HCT116 (cell line): Measurements from ENCODE around the gene NHSL1. TPM values are rescaled to one million over a fixed set of nuclear protein-coding genes. Genes with fewer than 3 reads are reported as not detected.

Source experiments
- ATAC-seq: fragments of 200-7000 bp; cut with Tn5 transposase; 2 replicates; pipeline ENCODE4 v1.9.1; 2020; ENCODE audit warnings: mild to moderate bottlenecking, moderate library complexity
- BruUV-seq: library from RNA; stranded (reverse); fragments of 400-500 nt; replicated peaks from 2 replicates; lab custom pipeline; 2021; lab: Mats Ljungman, UMichigan
- CTCF ChIA-PET: fragments of 300-600 bp; sonication (Branson Sonifier 250); formaldehyde crosslinking; loops from one replicate; lab custom pipeline; 2021; ENCODE audit warnings: antibody characterized with exemption; lab: Charles Lee
- POLR2A ChIA-PET: fragments of 300-600, 350-600 bp; sonication (Branson Sonifier 250); formaldehyde crosslinking; loops from one replicate; lab custom pipeline; 2021; ENCODE audit warnings: antibody characterized with exemption; lab: Charles Lee
- RAD21 ChIA-PET, 2 experiments: fragments of 300-600 bp; sonication (Branson Sonifier 250); formaldehyde crosslinking; loops; one replicate each; lab custom pipeline; 2023; ENCODE audit warnings: low total read pairs in 2 of 2; ENCODE audit not compliant: uncharacterized antibody in 2 of 2, unreplicated experiment in 2 of 2, low non-redundant PET in 1 of 2; lab: Charles Lee
- DNase-seq: peaks from one replicate; pipeline ENCODE4 v3.0.0-alpha.2; 2010; ENCODE audit warnings: low read depth, low spot score
- H2AFZ ChIP-seq: fragments of 200-600 bp; shearing (Covaris generic), sonication (generic); 2 replicates; pipeline ENCODE4 v1.6.1; 2017; ENCODE audit warnings: low read depth, mixed run types, mixed read lengths, antibody characterized with exemption, low read length; ENCODE audit not compliant: poor library complexity, severe bottlenecking
- H3K27ac ChIP-seq: 2 replicates; pipeline ENCODE4 v1.5.1; 2012; ENCODE audit warnings: low read depth, low read length
- H3K27me3 ChIP-seq: fragments of 200-600 bp; sonication (generic); 2 replicates; pipeline ENCODE4 v1.6.1; 2016; ENCODE audit warnings: mixed run types, low read length, mixed read lengths; ENCODE audit not compliant: insufficient read depth
- H3K36me3 ChIP-seq, 2 experiments: fragments of 200-500 bp in 1 of 2; fragments of 200-600 bp in 1 of 2; sonication (Bioruptor generic) in 1 of 2; sonication (generic) in 1 of 2; 2 replicates each; pipeline versions ENCODE4 v1.5.1 to v1.6.1; 2014 to 2016; ENCODE audit warnings: low read length in 2 of 2, inconsistent platforms in 1 of 2, mixed read lengths in 1 of 2, mixed run types in 1 of 2; ENCODE audit not compliant: insufficient read depth in 2 of 2, control insufficient read depth in 1 of 2
- H3K4me1 ChIP-seq, 2 experiments: fragments of 200-600 bp in 1 of 2; sonication (generic) in 1 of 2; 2 replicates each; pipeline versions ENCODE4 v1.5.1 to v1.6.1; 2012 to 2017; ENCODE audit warnings: low read length in 2 of 2, inconsistent platforms in 1 of 2, mild to moderate bottlenecking in 1 of 2, mixed read lengths in 1 of 2, mixed run types in 1 of 2, moderate library complexity in 1 of 2; ENCODE audit not compliant: insufficient read depth in 2 of 2, control insufficient read depth in 1 of 2
- H3K4me2 ChIP-seq: fragments of 200-600 bp; sonication (generic); 2 replicates; pipeline ENCODE4 v1.6.1; 2017; ENCODE audit warnings: mixed run types, low read length, mixed read lengths
- H3K4me3 ChIP-seq, 2 experiments: fragments of 200-600 bp in 1 of 2; sonication (generic) in 1 of 2; replicated peaks in 1 of 2; 2 replicates each; pipeline ENCODE4 v1.5.1; 2011 to 2016; ENCODE audit warnings: low read length in 2 of 2, control low read depth in 1 of 2, low read depth in 1 of 2, mild to moderate bottlenecking in 1 of 2, mixed read lengths in 1 of 2, mixed run types in 1 of 2
- H3K79me2 ChIP-seq: fragments of 200-600 bp; sonication (generic); 2 replicates; pipeline ENCODE4 v1.6.1; 2017; ENCODE audit warnings: mild to moderate bottlenecking, mixed run types, low read length, moderate library complexity, mixed read lengths; ENCODE audit not compliant: insufficient read depth
- H3K9ac ChIP-seq: fragments of 200-600 bp; sonication (generic); 2 replicates; pipeline ENCODE4 v1.6.1; 2016; ENCODE audit warnings: low read length, mixed read lengths
- H3K9me2 ChIP-seq: fragments of 200-600 bp; sonication (generic), shearing (Covaris generic); 2 replicates; pipeline ENCODE4 v1.6.1; 2017; ENCODE audit warnings: mixed run types, mild to moderate bottlenecking, moderate library complexity; ENCODE audit not compliant: insufficient read depth
- H3K9me3 ChIP-seq, 2 experiments: fragments of 200-500 bp in 1 of 2; fragments of 200-600 bp in 1 of 2; sonication (Bioruptor generic) in 1 of 2; sonication (generic) in 1 of 2; 2 replicates each; pipeline ENCODE4 v1.6.1; 2014 to 2017; ENCODE audit warnings: low read length in 2 of 2, mixed read lengths in 2 of 2, inconsistent platforms in 1 of 2, low read depth in 1 of 2, mild to moderate bottlenecking in 1 of 2, mixed run types in 1 of 2, moderate library complexity in 1 of 2; ENCODE audit not compliant: control insufficient read depth in 1 of 2, insufficient read depth in 1 of 2
- H4K20me1 ChIP-seq: fragments of 200-600 bp; sonication (generic), shearing (Covaris generic); 2 replicates; pipeline ENCODE4 v1.6.1; 2017; ENCODE audit warnings: mixed run types, mild to moderate bottlenecking, moderate library complexity; ENCODE audit not compliant: insufficient read depth
- CBX3 ChIP-seq: IDR thresholded peaks from 2 replicates; pipeline ENCODE4 v1.6.1; 2012; ENCODE audit warnings: low read depth
- CEBPB ChIP-seq: IDR thresholded peaks from 2 replicates; pipeline ENCODE4 v1.6.1; 2012; ENCODE audit warnings: low read depth
- CTCF ChIP-seq, 3 experiments: fragments of 200-600 bp in 1 of 3; sonication (generic) in 1 of 3; IDR thresholded peaks in 2 of 3; conservative IDR thresholded peaks in 1 of 3; 2 replicates each; pipeline ENCODE4 v1.5.1; 2012 to 2017; ENCODE audit warnings: low read depth in 2 of 3, low read length in 2 of 3, antibody characterized with exemption in 1 of 3, borderline replicate concordance in 1 of 3, control low read depth in 1 of 3, mild to moderate bottlenecking in 1 of 3, mixed read lengths in 1 of 3, mixed run types in 1 of 3, moderate library complexity in 1 of 3; ENCODE audit not compliant: insufficient read depth in 1 of 3
- EGR1 ChIP-seq: IDR thresholded peaks from 2 replicates; pipeline ENCODE4 v1.6.1; 2012; ENCODE audit warnings: low read depth
- ELF1 ChIP-seq: IDR thresholded peaks from 2 replicates; pipeline ENCODE4 v1.6.1; 2012; ENCODE audit warnings: low read depth, borderline replicate concordance
- FOSL1 ChIP-seq: IDR thresholded peaks from 2 replicates; pipeline ENCODE4 v1.6.1; 2012; ENCODE audit warnings: low read depth
- JUND ChIP-seq: IDR thresholded peaks from 2 replicates; pipeline ENCODE4 v1.6.1; 2012
- MAX ChIP-seq: IDR thresholded peaks from 2 replicates; pipeline ENCODE4 v1.6.1; 2012
- POLR2A ChIP-seq: IDR thresholded peaks from 2 replicates; pipeline ENCODE4 v1.7.0; 2011; ENCODE audit warnings: borderline replicate concordance; ENCODE audit not compliant: insufficient read depth, insufficient read length; ENCODE audit errors: extremely low read depth
- SIN3A ChIP-seq: IDR thresholded peaks from 2 replicates; pipeline ENCODE4 v1.6.1; 2012; ENCODE audit warnings: low read depth
- SP1 ChIP-seq: IDR thresholded peaks from 2 replicates; pipeline ENCODE4 v1.6.1; 2012; ENCODE audit warnings: low read depth
- SRF ChIP-seq: IDR thresholded peaks from 2 replicates; pipeline ENCODE4 v1.6.1; 2012; ENCODE audit warnings: low read depth
- TCF7L2 ChIP-seq: IDR thresholded peaks from 2 replicates; pipeline ENCODE4 v1.7.0; 2011; ENCODE audit warnings: borderline replicate concordance, inconsistent platforms; ENCODE audit not compliant: insufficient read depth, insufficient read length; ENCODE audit errors: extremely low read depth
- ZFX ChIP-seq: fragments of 450-650 bp; IDR thresholded peaks from 2 replicates; pipeline ENCODE4 v1.6.1; 2017
- ZNF274 ChIP-seq: fragments of 200-500 bp; sonication (Bioruptor generic); IDR thresholded peaks from 2 replicates; pipeline ENCODE4 v1.6.1; 2014; ENCODE audit warnings: mild to moderate bottlenecking, low read depth, low read length, inconsistent platforms
- intact Hi-C: fragments of 100-400 bp; cut with micrococcal nuclease; formaldehyde crosslinking; loops from 2 replicates; pipeline ENCODE4 v1.10.0; 2022
- total RNA-seq: library from RNA; stranded (reverse); gene quantifications from one replicate; pipeline ENCODE4 v1.2.1, GENCODE V29; 2021; ENCODE audit not compliant: unreplicated experiment
- TF ChIP-seq, protein P1 (sequence below): IDR thresholded peaks from 2 replicates; pipeline ENCODE4 v1.6.1; 2011; ENCODE audit warnings: mild to moderate bottlenecking, low read length, moderate library complexity; ENCODE audit not compliant: insufficient replicate concordance; ENCODE audit errors: extremely low read depth

Gene NHSL1
- total RNA-seq, 1 experiment from 2014 or later = 15.4 TPM

- ATAC-seq = no peak
- H3K4me1 ChIP-seq = no peaks in the 10 kb centered on the region
- H3K27me3 ChIP-seq = no peaks in the 10 kb centered on the region
- H2AFZ ChIP-seq = no peak overlapping the region
- CTCF ChIA-PET = no interaction called here
- no peak overlapping the region for H3K27ac ChIP-seq
- TF ChIP-seq TCF7L2 (no peak), SP1 (no peak), SIN3A (no peak), CTCF (IDR thresholded peaks at IDR 0.05 in 2 of 3, conservative IDR thresholded peaks at IDR 0.05 in 1 of 3; ENCODE audit: borderline replicate concordance in 1 of 3, insufficient read depth in 1 of 3, low read depth in 2 of 3, low read length in 2 of 3) (no peak), JUND (no peak), ZNF274 (no peak), EGR1 (no peak), POLR2A (no peak), ELF1 (no peak), CEBPB (no peak), ZFX (no peak), MAX (no peak), SRF (no peak), FOSL1 (no peak), CBX3 (no peak)
- TF ChIP-seq, protein P1, sequence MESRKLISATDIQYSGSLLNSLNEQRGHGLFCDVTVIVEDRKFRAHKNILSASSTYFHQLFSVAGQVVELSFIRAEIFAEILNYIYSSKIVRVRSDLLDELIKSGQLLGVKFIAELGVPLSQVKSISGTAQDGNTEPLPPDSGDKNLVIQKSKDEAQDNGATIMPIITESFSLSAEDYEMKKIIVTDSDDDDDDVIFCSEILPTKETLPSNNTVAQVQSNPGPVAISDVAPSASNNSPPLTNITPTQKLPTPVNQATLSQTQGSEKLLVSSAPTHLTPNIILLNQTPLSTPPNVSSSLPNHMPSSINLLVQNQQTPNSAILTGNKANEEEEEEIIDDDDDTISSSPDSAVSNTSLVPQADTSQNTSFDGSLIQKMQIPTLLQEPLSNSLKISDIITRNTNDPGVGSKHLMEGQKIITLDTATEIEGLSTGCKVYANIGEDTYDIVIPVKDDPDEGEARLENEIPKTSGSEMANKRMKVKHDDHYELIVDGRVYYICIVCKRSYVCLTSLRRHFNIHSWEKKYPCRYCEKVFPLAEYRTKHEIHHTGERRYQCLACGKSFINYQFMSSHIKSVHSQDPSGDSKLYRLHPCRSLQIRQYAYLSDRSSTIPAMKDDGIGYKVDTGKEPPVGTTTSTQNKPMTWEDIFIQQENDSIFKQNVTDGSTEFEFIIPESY = no peak
- TF ChIP-seq, all 23 proteins: peak for 0
- BruUV-seq = no TSS peak
- Histone ChIP-seq H3K79me2 (no peaks in the 10 kb centered on the region), H3K36me3 (no peaks in the 10 kb centered on the region), H3K9ac (no peak overlapping the region), H4K20me1 (no peaks in the 10 kb centered on the region), H3K9me3 (no peaks in the 10 kb centered on the region), H3K9me2 (no peaks in the 10 kb centered on the region), H3K4me2 (no peak overlapping the region), H3K4me3 (no peak overlapping the region)
- DNase-seq = no peak
- ChIA-PET POLR2A (no interaction called here), RAD21 (no interaction called here)
- intact Hi-C loops = no loop called here
Measured at GRCh38 chr6:138484018-138484731, 15.1 kb downstream of the NHSL1 start.
